Pancreas (tissue), 10 donors: Measurements from ENCODE around the gene SCARB1. TPM values are rescaled to one million over a fixed set of nuclear protein-coding genes. Genes with fewer than 3 reads are reported as not detected.

Experiments
- ATAC-seq, 4 donors: fragments of 200-7000 bp; cut with Tn5 transposase; one replicate each; pipeline versions ENCODE4 v1.8.0 to v1.9.1; 2020; ENCODE audit warnings: mild to moderate bottlenecking in 4 of 4, moderate library complexity in 4 of 4
- DNase-seq, 6 donors: peaks; one replicate each; pipeline ENCODE4 v3.0.0-alpha.2; 2020
- FAIRE-seq: peaks from 2 replicates; lab custom pipeline; 2012; peaks lifted over from hg19 to GRCh38; lab: Jason Lieb, UNC
- H3K27ac ChIP-seq, 4 donors: fragments of 200-600 bp; sonication (generic); 1 replicate in 3 of 4; 2 replicates in 1 of 4; pipeline versions ENCODE4 v1.5.0 to v1.8.0; 2020
- H3K27me3 ChIP-seq, 4 donors: fragments of 200-600 bp; one replicate each; pipeline ENCODE4 v1.8.0; 2021
- H3K36me3 ChIP-seq, 3 donors: fragments of 200-600 bp; sonication (generic) in 1 of 3; one replicate each; pipeline versions ENCODE4 v1.5.0 to v1.8.0; 2020 to 2021
- H3K4me1 ChIP-seq, 3 donors: fragments of 200-600 bp; one replicate each; pipeline ENCODE4 v1.8.0; 2021
- H3K4me3 ChIP-seq, 4 donors: fragments of 200-600 bp; sonication (generic) in 2 of 4; one replicate each; pipeline versions ENCODE4 v1.5.0 to v1.8.0; 2020 to 2021
- H3K9me3 ChIP-seq, 4 donors: fragments of 200-600 bp; one replicate each; pipeline ENCODE4 v1.8.0; 2021
- CTCF ChIP-seq, 4 donors: fragments of 200-600 bp; sonication (generic) in 3 of 4; IDR thresholded peaks; one replicate each; pipeline versions ENCODE4 v1.5.0 to v1.8.0; 2021; ENCODE audit warnings: antibody characterized with exemption in 4 of 4
- WGBS, 2 donors: extraction: QIAGEN DNeasy Blood & Tissue Kit; methylation state at CpG; one replicate each; pipeline ENCODE4 v1.1.7; 2013; 5-methylcytosine and 5-hydroxymethylcytosine counted together
- intact Hi-C, 3 donors: fragments of 100-400 bp; cut with DNase I; formaldehyde crosslinking; loops; one replicate each; pipeline versions ENCODE4 v1.11.1 to v1.14.2; 2022
- polyA plus RNA-seq, 2 donors: library from polyadenylated mRNA; stranded (reverse); fragments of 200-250 nt; gene quantifications; one replicate each; pipeline ENCODE4 v1.2.3, GENCODE V29; 2013
- total RNA-seq, 6 donors: library from RNA; stranded (reverse); fragmentation: NEBNext Ultra II Directional in 4 of 6; extraction: Animal tissue kit (Norgen Biotek cat#: 25700) in 4 of 6; gene quantifications; one replicate each; pipeline versions ENCODE4 v1.2.1 to v1.2.4, GENCODE V29; 2021 to 2023
- donor health status: healthy with polysubstance abuse.
- donor health status: DM: no; HTN: no; CAD: no; lungs with moderate emphysema.
- donor health status: DM: no; HTN: no; CAD: no.
- donor health status: control.
- donor health status: control.
- donor health status: Bipolar disorder and iron deficiency.
- donor health status: DM: yes; HTN: yes; CAD: no.
- donor health status: DM: no; HTN: no; CAD: no.
- donor health status: DM: no; HTN: no; CAD: no.
- donor health status: DM: yes; HTN: yes; CAD: no.

SCARB1 gene
- total and polyA plus RNA-seq, 8 donors, result 4.7 to 14.7 (median 9.6) TPM

GRCh38 chr12:124730455-124730932 is 133.2 kb downstream of the SCARB1 start:
- Histone ChIP-seq H3K4me1 (peaks cover 0 to 6% (median 6%) of the 10 kb centered on the region in 3 donors), H3K9me3 (no peaks in the 10 kb centered on the region), H3K4me3 (no peak overlapping the region), H3K27me3 (no peaks in the 10 kb centered on the region), H3K27ac (peak overlapping the region in 3 of 4 donors; percentile 4 to 54 (median 29)), H3K36me3 (no peaks in the 10 kb centered on the region)
- FAIRE-seq (no peak), DNase-seq (no peak), ATAC-seq (peak in 1 of 4 donors; percentile 17)
- TF ChIP-seq CTCF (IDR thresholded peaks at IDR 0.05), result no peak
- 43 to 48% methylated on average over 3 of the region's 3 CpGs for WGBS, 2 donors
- intact Hi-C loops, result no loop called here

- ATAC-seq (peak in 3 of 4 donors; percentile 28 to 31 (median 29)), FAIRE-seq (no peak), DNase-seq (no peak)
- H3K4me1 ChIP-seq, result peaks cover 0 to 3% (median 2%) of the 10 kb centered on the region in 3 donors
- no peaks in the 10 kb centered on the region for H3K9me3 ChIP-seq
- no peak for TF ChIP-seq CTCF (IDR thresholded peaks at IDR 0.05)
- peak overlapping the region; percentile 52 to 82 (median 72) for H3K27ac ChIP-seq
- WGBS, 2 donors, result 56 to 60% methylated on average over 10 of the region's 10 CpGs
- no peaks in the 10 kb centered on the region for H3K27me3 ChIP-seq
- no peaks in the 10 kb centered on the region for H3K36me3 ChIP-seq
- intact Hi-C loops, result no loop called here
- no peak overlapping the region for H3K4me3 ChIP-seq
Observed at GRCh38 chr12:124727922-124728321, 135.7 kb downstream of the SCARB1 start.

- peak; percentile 77 to 91 (median 88) for ATAC-seq
- WGBS, 2 donors, result 25 to 29% methylated on average over 18 of the region's 18 CpGs
- Histone ChIP-seq H3K9me3 (no peaks in the 10 kb centered on the region), H3K27ac (peak overlapping the region; percentile 52 to 82 (median 72)), H3K27me3 (no peaks in the 10 kb centered on the region), H3K4me3 (no peak overlapping the region), H3K4me1 (no peaks in the 10 kb centered on the region), H3K36me3 (no peaks in the 10 kb centered on the region)
- peak in 5 of 6 donors; percentile 64 to 76 (median 73) for DNase-seq
- TF ChIP-seq CTCF (IDR thresholded peaks at IDR 0.05), result no peak
- no peak for FAIRE-seq
- intact Hi-C loops, result no loop called here
Observed at GRCh38 chr12:124727264-124727800, 136.3 kb downstream of the SCARB1 start.

Other genes with a start within 250 kb of the SCARB1 start
- 100 to 1,000 TPM; 353 to 495 (median 423) TPM for gene UBC, start 50.8 kb upstream of the SCARB1 start, total RNA-seq
- gene UBC, start 50.8 kb upstream of the SCARB1 start, polyA plus RNA-seq, result 100 to 1,000 TPM; 528 to 605 TPM
- gene DHX37, start 125.3 kb upstream of the SCARB1 start, total RNA-seq, result 10 to 100 TPM in 4 of 6 donors, 1 to 10 TPM in 2; 8.4 to 13.8 (median 10.6) TPM
- gene DHX37, start 125.3 kb upstream of the SCARB1 start, polyA plus RNA-seq, result 10 to 100 TPM in 1 of 2 donors, 1 to 10 TPM in 1; 9.1 to 13.3 TPM
- gene BRI3BP, start 129.8 kb upstream of the SCARB1 start, total RNA-seq, result 10 to 100 TPM in 2 of 6 donors, 1 to 10 TPM in 4; 2.7 to 10.6 (median 5.5) TPM
- gene BRI3BP, start 129.8 kb upstream of the SCARB1 start, polyA plus RNA-seq, result 1 to 10 TPM; 1.5 to 2.4 TPM
- 10 to 100 TPM; 11.0 to 18.4 (median 15.5) TPM for gene AACS, start 201.6 kb upstream of the SCARB1 start, total RNA-seq
- 10 to 100 TPM; 13.2 to 21.4 TPM for gene AACS, start 201.6 kb upstream of the SCARB1 start, polyA plus RNA-seq